ENCODE results near the gene PYGO2.

Gene PYGO2, protein sequence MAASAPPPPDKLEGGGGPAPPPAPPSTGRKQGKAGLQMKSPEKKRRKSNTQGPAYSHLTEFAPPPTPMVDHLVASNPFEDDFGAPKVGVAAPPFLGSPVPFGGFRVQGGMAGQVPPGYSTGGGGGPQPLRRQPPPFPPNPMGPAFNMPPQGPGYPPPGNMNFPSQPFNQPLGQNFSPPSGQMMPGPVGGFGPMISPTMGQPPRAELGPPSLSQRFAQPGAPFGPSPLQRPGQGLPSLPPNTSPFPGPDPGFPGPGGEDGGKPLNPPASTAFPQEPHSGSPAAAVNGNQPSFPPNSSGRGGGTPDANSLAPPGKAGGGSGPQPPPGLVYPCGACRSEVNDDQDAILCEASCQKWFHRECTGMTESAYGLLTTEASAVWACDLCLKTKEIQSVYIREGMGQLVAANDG

GRCh38 chr1:154961207-154962155 lies at the start of gene PYGO2:
Gene PYGO2 (minus strand): TSS chr1:154961782. CDS start chr1:154961576, 206 bp downstream.
- H3K36me3 ChIP-seq = peaks cover 49% of the 10 kb centered on the region
- peak within 1 kb of the TSS; percentile 98 for H3K27ac ChIP-seq
- H3K4me1 ChIP-seq (ENCODE audit: control insufficient read depth in 1 of 2, insufficient read depth in 1 of 2, low read depth in 1 of 2, low read length in 1 of 2) = peaks cover 24 to 34% of the 10 kb centered on the region in 2 experiments
- peak; percentile 88 for TF ChIP-seq CTCF (IDR thresholded peaks at IDR 0.05)
- no peaks in the 10 kb centered on the region for H3K27me3 ChIP-seq
- peak within 1 kb of the TSS; percentile 88 to 99 for H3K4me3 ChIP-seq (ENCODE audit: low read depth in 1 of 2, low read length in 1 of 2)
- no peaks in the 10 kb centered on the region for H3K9me3 ChIP-seq

GRCh38 chr1:155011004-155011416 lies 49.4 kb upstream of the PYGO2 start:
- Histone ChIP-seq H3K36me3 (peaks cover 49% of the 10 kb centered on the region), H3K27ac (peak overlapping the region; percentile 97), H3K4me3 (ENCODE audit: low read depth in 1 of 2, low read length in 1 of 2) (peak overlapping the region; percentile 85 to 95), H3K9me3 (no peaks in the 10 kb centered on the region), H3K4me1 (ENCODE audit: control insufficient read depth in 1 of 2, insufficient read depth in 1 of 2, low read depth in 1 of 2, low read length in 1 of 2) (peaks cover 90 to 98% of the 10 kb centered on the region in 2 experiments), H3K27me3 (no peaks in the 10 kb centered on the region)
- TF ChIP-seq CTCF (IDR thresholded peaks at IDR 0.05) = no peak

DNA sequence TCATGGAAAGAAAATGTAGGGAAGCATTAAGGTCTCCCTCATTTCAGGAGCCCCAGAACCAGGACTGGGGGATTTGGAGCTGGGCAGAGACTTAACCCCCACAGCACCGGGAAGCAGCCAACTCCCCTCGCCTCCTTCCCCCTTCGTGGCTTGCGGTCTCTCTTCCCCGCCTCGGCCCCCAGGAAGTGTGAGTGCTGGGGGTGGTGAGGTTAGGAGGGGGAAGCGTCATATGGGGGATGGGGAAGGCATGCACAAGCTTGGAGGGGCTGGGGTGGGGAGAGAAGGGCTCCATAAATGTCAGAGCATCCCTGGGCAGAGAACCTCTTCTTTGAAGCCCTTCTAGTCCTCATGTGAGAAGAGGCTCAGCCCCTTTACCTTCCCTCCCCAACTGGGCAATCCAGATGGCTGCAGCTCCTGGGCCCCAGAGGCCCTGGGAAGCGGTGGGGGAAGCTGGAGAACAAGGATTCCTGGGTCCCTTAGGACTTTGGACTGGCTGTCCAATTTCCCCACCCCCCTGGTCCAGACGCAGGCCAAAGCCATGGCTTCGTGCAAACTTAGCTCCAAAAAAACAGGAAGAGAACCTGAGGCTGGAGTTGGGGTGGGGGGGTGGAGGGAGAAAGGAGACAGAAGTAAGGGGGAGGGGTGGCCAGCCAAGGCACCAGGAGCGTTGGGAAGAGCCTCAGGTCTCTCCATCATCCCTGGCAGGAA lies 48.8 kb upstream of the PYGO2 start:
- Histone ChIP-seq H3K27ac (peak overlapping the region; percentile 97), H3K27me3 (no peaks in the 10 kb centered on the region), H3K9me3 (no peaks in the 10 kb centered on the region), H3K4me3 (ENCODE audit: low read depth in 1 of 2, low read length in 1 of 2) (peak overlapping the region; percentile 85 to 95), H3K4me1 (ENCODE audit: control insufficient read depth in 1 of 2, insufficient read depth in 1 of 2, low read depth in 1 of 2, low read length in 1 of 2) (peaks cover 90 to 98% of the 10 kb centered on the region in 2 experiments), H3K36me3 (peaks cover 42% of the 10 kb centered on the region)
- TF ChIP-seq CTCF (IDR thresholded peaks at IDR 0.05) = no peak

DNA sequence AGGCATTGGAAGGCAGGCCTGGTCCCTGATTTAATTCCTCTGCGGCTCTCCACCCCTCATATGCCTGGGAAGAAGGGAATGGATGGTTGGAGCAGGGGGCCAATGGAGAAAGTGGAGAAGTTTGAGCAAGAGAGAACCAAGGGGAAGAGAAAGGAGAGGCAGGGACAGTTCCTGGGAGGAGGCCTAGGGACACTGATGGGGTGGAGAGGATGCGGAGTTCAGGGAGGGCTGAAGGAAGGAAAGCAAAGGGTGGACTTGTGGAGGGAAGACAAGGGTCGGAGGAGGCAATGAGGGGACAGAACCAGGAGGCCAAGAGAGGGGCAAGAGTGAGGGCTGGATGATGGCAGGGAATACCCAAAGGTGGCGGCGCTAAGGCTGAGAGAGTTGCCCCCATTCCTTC lies 48.2 kb upstream of the PYGO2 start:
- no peaks in the 10 kb centered on the region for H3K27me3 ChIP-seq
- H3K4me3 ChIP-seq (ENCODE audit: low read depth in 1 of 2, low read length in 1 of 2) = peak overlapping the region; percentile 85 to 95
- peaks cover 36% of the 10 kb centered on the region for H3K36me3 ChIP-seq
- no peak for TF ChIP-seq CTCF (IDR thresholded peaks at IDR 0.05)
- peak overlapping the region; percentile 97 for H3K27ac ChIP-seq
- H3K9me3 ChIP-seq = no peaks in the 10 kb centered on the region
- peaks cover 95 to 100% of the 10 kb centered on the region in 2 experiments for H3K4me1 ChIP-seq (ENCODE audit: control insufficient read depth in 1 of 2, insufficient read depth in 1 of 2, low read depth in 1 of 2, low read length in 1 of 2)

DNA sequence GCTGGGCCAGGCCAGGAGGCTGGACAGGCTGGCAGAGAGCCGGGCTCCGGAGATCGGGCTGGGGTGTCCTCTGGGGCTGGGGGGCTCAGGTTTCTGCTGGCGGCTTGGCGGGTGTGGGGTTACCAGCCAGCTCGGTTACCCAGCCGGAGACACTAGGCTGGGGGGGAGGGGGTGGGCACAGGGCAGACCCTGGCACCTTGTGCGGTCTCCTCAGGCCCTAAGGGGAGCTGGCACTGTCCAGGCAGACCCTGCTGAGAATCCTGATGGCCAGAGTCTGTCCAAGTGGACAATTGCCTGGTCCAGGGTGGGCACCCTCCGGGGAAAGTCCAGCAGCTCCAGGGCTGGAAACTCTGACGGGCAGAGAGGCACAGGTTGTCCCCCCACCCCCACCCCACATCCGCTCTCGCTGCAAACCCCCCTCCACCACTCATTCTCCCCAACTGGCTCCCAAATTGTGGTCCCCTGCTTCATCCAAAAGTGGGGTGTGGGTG lies 47.7 kb upstream of the PYGO2 start:
- H3K4me3 ChIP-seq (ENCODE audit: low read depth in 1 of 2, low read length in 1 of 2) = peak overlapping the region; percentile 85 to 95
- no peaks in the 10 kb centered on the region for H3K27me3 ChIP-seq
- H3K27ac ChIP-seq = peak overlapping the region; percentile 97
- no peaks in the 10 kb centered on the region for H3K9me3 ChIP-seq
- H3K36me3 ChIP-seq = peaks cover 31% of the 10 kb centered on the region
- H3K4me1 ChIP-seq (ENCODE audit: control insufficient read depth in 1 of 2, insufficient read depth in 1 of 2, low read depth in 1 of 2, low read length in 1 of 2) = peaks cover 97 to 100% of the 10 kb centered on the region in 2 experiments
- TF ChIP-seq CTCF (IDR thresholded peaks at IDR 0.05) = no peak
